ENCODE measurements around the gene NTM.

NTM gene

DNA sequence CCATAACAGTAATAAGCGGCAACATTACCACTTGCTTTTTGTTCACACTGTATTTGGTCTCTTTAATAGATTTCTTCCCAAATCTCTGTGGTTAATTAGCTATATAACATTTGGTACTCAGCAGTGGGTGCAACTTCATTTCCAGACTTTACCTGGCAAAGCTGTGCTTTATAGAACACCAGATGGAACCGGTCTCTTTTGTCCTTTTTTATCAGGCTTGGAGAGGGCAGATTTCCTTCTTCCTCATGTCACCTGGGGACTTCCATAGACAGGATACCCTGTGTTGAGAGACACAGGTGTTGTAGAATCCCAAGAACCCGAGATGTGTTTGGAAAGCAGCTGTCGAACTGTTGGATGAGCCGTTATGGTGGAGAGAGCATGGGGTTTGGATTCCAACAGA lies 393.7 kb downstream of the NTM start:
- Histone ChIP-seq H4K20me1 (ENCODE audit: control insufficient read depth, insufficient read depth, low read depth, low read length) (no peaks in the 10 kb centered on the region), H3K9me3 (ENCODE audit: control insufficient read depth, insufficient read depth, low read length) (no peaks in the 10 kb centered on the region), H3K9me2 (replicated peaks; ENCODE audit: control insufficient read depth, low read length) (no peaks in the 10 kb centered on the region), H3K4me2 (ENCODE audit: low read length) (no peak overlapping the region), H3K27me3 (ENCODE audit: control insufficient read depth, low read length) (no peaks in the 10 kb centered on the region), H3K4me3 (ENCODE audit: low read length) (no peak overlapping the region), H3K27ac (ENCODE audit: low read depth, low read length) (no peak overlapping the region), H3F3A (ENCODE audit: control insufficient read depth, insufficient read depth) (no peaks in the 10 kb centered on the region), H3K79me2 (ENCODE audit: control insufficient read depth, low read length) (no peaks in the 10 kb centered on the region), H3K4me1 (ENCODE audit: control insufficient read depth, low read length) (peaks cover 2% of the 10 kb centered on the region), H3K36me3 (ENCODE audit: control insufficient read depth, low read length) (no peaks in the 10 kb centered on the region)
- TF ChIP-seq EZH2phosphoT487 (IDR thresholded peaks at IDR 0.05; ENCODE audit: borderline replicate concordance, low read length) (no peak), CTCF (IDR thresholded peaks at IDR 0.05; ENCODE audit: low read depth, low read length, poor library complexity, severe bottlenecking) (no peak)

- Histone ChIP-seq H3K36me3 (ENCODE audit: control insufficient read depth, low read length) (no peaks in the 10 kb centered on the region), H3K4me1 (ENCODE audit: control insufficient read depth, low read length) (peaks cover 7% of the 10 kb centered on the region)
These were observed 394.2 kb downstream of the NTM start for GRCh38 chr11:131764649-131765048.

GRCh38 chr11:131766637-131767036 lies 396.2 kb downstream of the NTM start:
- Histone ChIP-seq H3K9me3 (ENCODE audit: control insufficient read depth, insufficient read depth, low read length) (no peaks in the 10 kb centered on the region), H3K79me2 (ENCODE audit: control insufficient read depth, low read length) (no peaks in the 10 kb centered on the region), H3K4me1 (ENCODE audit: control insufficient read depth, low read length) (peaks cover 10% of the 10 kb centered on the region), H3K27me3 (ENCODE audit: control insufficient read depth, low read length) (no peaks in the 10 kb centered on the region), H3K9me2 (replicated peaks; ENCODE audit: control insufficient read depth, low read length) (no peaks in the 10 kb centered on the region), H3K36me3 (ENCODE audit: control insufficient read depth, low read length) (no peaks in the 10 kb centered on the region), H3K27ac (ENCODE audit: low read depth, low read length) (no peak overlapping the region), H4K20me1 (ENCODE audit: control insufficient read depth, insufficient read depth, low read depth, low read length) (no peaks in the 10 kb centered on the region), H3F3A (ENCODE audit: control insufficient read depth, insufficient read depth) (no peaks in the 10 kb centered on the region), H3K4me2 (ENCODE audit: low read length) (no peak overlapping the region), H3K4me3 (ENCODE audit: low read length) (no peak overlapping the region)
- TF ChIP-seq CTCF (IDR thresholded peaks at IDR 0.05; ENCODE audit: low read depth, low read length, poor library complexity, severe bottlenecking) = no peak
- no peak for TF ChIP-seq EZH2phosphoT487 (IDR thresholded peaks at IDR 0.05; ENCODE audit: borderline replicate concordance, low read length)

More at GRCh38 chr11:131764649-131765048, 394.2 kb downstream of the NTM start:
- Histone ChIP-seq H3K4me2 (ENCODE audit: low read length) (no peak overlapping the region), H3K9me3 (ENCODE audit: control insufficient read depth, insufficient read depth, low read length) (no peaks in the 10 kb centered on the region), H3K79me2 (ENCODE audit: control insufficient read depth, low read length) (no peaks in the 10 kb centered on the region), H3K27ac (ENCODE audit: low read depth, low read length) (no peak overlapping the region), H3K27me3 (ENCODE audit: control insufficient read depth, low read length) (no peaks in the 10 kb centered on the region), H3K4me3 (ENCODE audit: low read length) (no peak overlapping the region), H3K9me2 (replicated peaks; ENCODE audit: control insufficient read depth, low read length) (no peaks in the 10 kb centered on the region), H3F3A (ENCODE audit: control insufficient read depth, insufficient read depth) (no peaks in the 10 kb centered on the region), H4K20me1 (ENCODE audit: control insufficient read depth, insufficient read depth, low read depth, low read length) (no peaks in the 10 kb centered on the region)
- TF ChIP-seq EZH2phosphoT487 (IDR thresholded peaks at IDR 0.05; ENCODE audit: borderline replicate concordance, low read length) = no peak
- TF ChIP-seq CTCF (IDR thresholded peaks at IDR 0.05; ENCODE audit: low read depth, low read length, poor library complexity, severe bottlenecking) = no peak

- Histone ChIP-seq H3K9me2 (replicated peaks; ENCODE audit: control insufficient read depth, low read length) (no peaks in the 10 kb centered on the region), H3K79me2 (ENCODE audit: control insufficient read depth, low read length) (no peaks in the 10 kb centered on the region)
These were observed 397.0 kb downstream of the NTM start for GRCh38 chr11:131767421-131767820.

More at GRCh38 chr11:131767421-131767820, 397.0 kb downstream of the NTM start:
- no peaks in the 10 kb centered on the region for H4K20me1 ChIP-seq (ENCODE audit: control insufficient read depth, insufficient read depth, low read depth, low read length)
- no peak overlapping the region for H3K27ac ChIP-seq (ENCODE audit: low read depth, low read length)
- no peak overlapping the region for H3K4me3 ChIP-seq (ENCODE audit: low read length)
- H3K27me3 ChIP-seq (ENCODE audit: control insufficient read depth, low read length) = no peaks in the 10 kb centered on the region
- TF ChIP-seq CTCF (IDR thresholded peaks at IDR 0.05; ENCODE audit: low read depth, low read length, poor library complexity, severe bottlenecking) = no peak
- TF ChIP-seq EZH2phosphoT487 (IDR thresholded peaks at IDR 0.05; ENCODE audit: borderline replicate concordance, low read length) = no peak
- no peaks in the 10 kb centered on the region for H3F3A ChIP-seq (ENCODE audit: control insufficient read depth, insufficient read depth)
- peaks cover 10% of the 10 kb centered on the region for H3K4me1 ChIP-seq (ENCODE audit: control insufficient read depth, low read length)
- no peaks in the 10 kb centered on the region for H3K36me3 ChIP-seq (ENCODE audit: control insufficient read depth, low read length)
- H3K4me2 ChIP-seq (ENCODE audit: low read length) = no peak overlapping the region
- H3K9me3 ChIP-seq (ENCODE audit: control insufficient read depth, insufficient read depth, low read length) = no peaks in the 10 kb centered on the region
